HG03575 (cell line): ENCODE results near the gene CDK5RAP2.

Experiments used
- ATAC-seq: cut with Tn5 transposase; IDR thresholded peaks from one replicate; pipeline ENCODE4 v1.9.1; 2021; ENCODE audit not compliant: unreplicated experiment, insufficient number of reproducible peaks, low FRiP score; ENCODE audit errors: extremely low read depth

The CDK5RAP2 gene

DNA sequence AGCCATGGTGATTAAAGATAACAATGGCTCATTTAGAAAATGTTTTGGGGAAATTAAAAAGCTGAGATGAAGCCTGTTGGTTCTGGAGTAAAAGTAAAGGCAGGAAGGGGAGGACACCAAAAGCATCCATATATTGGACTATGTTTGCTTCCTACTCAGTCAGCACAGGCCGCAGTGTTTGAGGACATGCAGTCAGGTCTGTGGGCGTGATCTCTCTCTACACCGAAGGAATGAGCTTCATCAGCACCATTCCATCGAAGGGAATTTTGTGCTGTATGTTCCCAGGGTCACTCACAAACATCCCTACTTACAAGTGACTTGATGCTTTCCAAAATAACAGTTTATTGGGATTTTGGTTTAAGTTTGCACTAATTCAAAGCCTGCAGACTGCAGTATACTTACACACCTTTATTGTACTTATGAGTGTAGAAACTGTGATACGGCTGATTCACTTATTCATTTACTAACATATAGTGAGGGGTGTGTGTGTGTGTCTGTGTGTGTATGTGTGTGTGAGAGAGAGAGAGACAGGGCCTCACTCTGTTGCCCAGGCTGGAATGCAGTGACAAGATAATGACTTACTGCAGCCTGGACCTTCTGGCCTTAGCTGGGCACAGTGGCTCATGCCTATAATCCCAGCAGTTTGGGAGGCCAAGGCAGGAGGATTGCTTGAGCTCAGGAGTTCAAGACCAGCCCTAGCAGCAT, 13.4 kb upstream of the CDK5RAP2 start:
- ATAC-seq = no peak

DNA sequence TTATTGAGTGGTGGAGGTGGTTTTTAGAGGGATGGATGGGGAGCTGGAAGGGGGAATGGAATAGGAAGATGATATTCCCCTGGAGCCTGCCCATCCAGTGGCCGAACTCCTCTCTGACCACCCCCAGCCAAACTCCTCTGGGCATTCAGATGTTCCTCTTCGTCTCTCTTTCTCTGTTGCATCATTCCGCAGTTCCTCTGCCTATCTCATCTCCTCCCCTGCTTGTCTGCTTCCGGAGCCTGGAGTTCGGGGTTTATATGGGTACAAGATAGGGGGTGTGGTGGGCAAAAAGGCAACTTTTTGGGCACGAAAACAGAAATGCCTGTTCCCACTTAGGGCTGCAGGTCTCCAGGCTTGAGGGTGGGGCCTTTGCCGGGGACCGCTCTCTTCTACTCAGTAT, 12.2 kb upstream of the CDK5RAP2 start:
- ATAC-seq = no peak

GRCh38 chr9:120587328-120587727, 7.4 kb upstream of the CDK5RAP2 start:
- ATAC-seq = no peak

- no peak for ATAC-seq
Observed at GRCh38 chr9:120583958-120584369, 4.0 kb upstream of the CDK5RAP2 start.

GRCh38 chr9:120579139-120580050, 572 bp downstream of the CDK5RAP2 start:
- ATAC-seq = peak; percentile 9

DNA sequence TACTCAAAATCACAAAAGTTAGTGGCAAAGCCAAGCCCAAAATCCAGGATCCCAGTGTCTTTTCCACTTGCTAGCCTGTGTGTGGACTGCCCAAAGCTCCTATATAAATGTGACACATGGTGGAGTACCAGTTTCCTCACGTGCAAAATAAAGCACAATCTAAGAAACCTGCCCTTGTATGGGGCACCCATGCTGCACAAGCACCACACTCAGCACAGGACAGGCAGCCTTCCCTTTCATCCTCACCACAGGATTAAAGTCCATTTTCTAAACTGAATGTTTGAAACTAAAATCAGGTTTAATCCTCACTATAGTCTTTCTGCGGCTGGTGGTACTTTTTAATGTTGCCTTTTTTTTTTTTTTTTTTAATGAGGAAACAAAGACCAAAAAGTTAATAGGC, 5.5 kb downstream of the CDK5RAP2 start:
- no peak for ATAC-seq

GRCh38 chr9:120572472-120572871, 7.5 kb downstream of the CDK5RAP2 start:
- ATAC-seq = no peak

GRCh38 chr9:120571443-120572257, 8.3 kb downstream of the CDK5RAP2 start:
- no peak for ATAC-seq

- no peak for ATAC-seq
Observed at GRCh38 chr9:120570296-120570695, 9.7 kb downstream of the CDK5RAP2 start.

DNA sequence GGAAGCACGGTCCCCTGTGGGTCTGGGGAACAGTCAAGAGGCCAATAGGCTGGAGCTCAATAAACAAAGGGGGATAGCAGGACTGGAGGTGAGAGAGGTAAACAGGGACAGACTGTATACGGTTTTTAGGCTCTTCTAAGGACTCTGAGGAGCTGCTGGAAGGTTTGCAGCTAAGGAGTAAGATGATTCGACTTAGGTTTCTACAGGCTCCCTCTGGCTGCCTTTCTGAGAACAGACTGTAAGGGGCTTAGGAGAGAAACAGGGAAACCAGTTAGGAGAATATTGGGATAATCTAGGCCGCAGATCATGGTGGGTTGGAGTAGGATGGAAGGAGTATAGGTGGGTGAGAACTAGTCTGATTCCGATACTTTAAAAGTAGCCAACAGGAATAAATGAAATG, 10.4 kb downstream of the CDK5RAP2 start:
- no peak for ATAC-seq

GRCh38 chr9:120568816-120569215, 11.2 kb downstream of the CDK5RAP2 start:
- no peak for ATAC-seq

- no peak for ATAC-seq
Observed at GRCh38 chr9:120567874-120568273, 12.1 kb downstream of the CDK5RAP2 start.

- no peak for ATAC-seq
Observed at GRCh38 chr9:120567081-120567480, 12.9 kb downstream of the CDK5RAP2 start.

GRCh38 chr9:120564589-120564988, 15.4 kb downstream of the CDK5RAP2 start:
- no peak for ATAC-seq

DNA sequence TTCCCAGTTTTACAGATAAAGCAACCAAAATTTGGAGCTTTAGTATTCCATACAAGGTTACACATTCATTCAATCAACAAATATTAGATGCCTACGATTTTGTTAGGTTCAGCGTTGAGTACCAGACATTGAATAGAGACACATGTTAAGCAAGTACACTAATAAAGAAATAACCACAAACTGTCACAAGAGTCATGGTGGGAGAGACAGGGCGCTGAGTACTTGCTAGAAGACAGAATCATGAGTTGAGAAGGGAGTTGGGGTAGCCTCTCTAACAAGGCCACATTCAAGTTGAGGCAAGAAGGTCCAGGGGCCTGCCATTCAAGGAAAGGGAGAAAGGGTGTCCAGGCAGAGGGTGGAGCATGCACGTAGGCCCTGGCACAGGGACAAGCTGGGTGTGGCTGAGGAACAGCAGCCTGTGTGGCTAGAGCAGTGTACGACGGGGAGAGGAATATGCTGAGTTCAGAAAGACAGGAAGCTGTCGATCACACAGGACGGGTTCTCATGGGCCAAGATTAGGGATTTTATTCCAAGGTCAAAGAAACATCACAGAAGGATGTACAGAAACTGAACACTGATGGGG, 17.0 kb downstream of the CDK5RAP2 start:
- no peak for ATAC-seq

- ATAC-seq = no peak
Observed at GRCh38 chr9:120561709-120562108, 18.3 kb downstream of the CDK5RAP2 start.

DNA sequence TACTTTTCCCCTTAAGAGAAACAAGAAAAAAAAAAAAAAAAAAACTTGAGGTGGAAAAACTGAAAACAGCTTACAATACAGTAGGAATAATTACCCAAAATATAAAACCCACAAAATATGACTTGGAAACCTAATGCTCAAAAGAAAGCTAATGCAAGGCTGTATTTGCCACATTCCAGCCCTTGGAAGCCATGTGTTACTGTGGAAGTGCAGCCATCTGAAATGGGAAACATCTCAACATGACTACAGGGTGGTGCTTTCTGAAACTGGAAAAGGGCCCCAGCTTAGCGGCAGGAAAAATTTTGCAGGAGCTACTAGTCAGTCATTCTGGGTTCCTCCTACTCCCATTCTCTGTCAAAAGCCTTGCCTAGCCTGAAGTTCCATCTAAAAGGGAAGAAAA, 20.4 kb downstream of the CDK5RAP2 start:
- no peak for ATAC-seq

- no peak for ATAC-seq
Observed at GRCh38 chr9:120558454-120558853, 21.5 kb downstream of the CDK5RAP2 start.

DNA sequence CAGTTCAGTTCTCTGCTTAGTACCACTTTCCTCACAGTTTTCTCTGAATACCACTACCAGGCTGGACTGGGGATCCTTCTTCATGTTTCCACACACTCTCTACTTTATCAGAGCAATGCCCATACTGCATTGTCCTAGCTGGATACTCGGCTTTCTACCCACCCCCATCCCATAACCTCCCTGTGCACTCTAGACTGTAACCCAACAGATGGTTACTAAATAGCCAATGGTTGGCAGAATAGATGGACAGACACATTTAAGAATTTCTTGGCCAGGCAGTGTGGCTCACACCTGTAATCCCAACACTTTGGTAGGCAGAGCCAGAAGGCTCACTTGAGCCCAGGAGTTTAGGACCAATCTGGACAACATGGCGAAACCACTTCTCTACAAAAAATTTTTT, 22.8 kb downstream of the CDK5RAP2 start:
- ATAC-seq = no peak
